Left ventricle myocardium superior (tissue), 1 donor: ENCODE measurements around the gene RHOA. TPM values are rescaled to one million over a fixed set of nuclear protein-coding genes. Genes with fewer than 3 reads are reported as not detected.
A peak's percentile ranks its signal among the peaks of the same experiment; 100 is the strongest.

ENCODE experiments used
- ATAC-seq: fragments of 200-7000 bp; cut with Tn5 transposase; one replicate; pipeline ENCODE4 v1.9.1; 2020; ENCODE audit warnings: mild to moderate bottlenecking, moderate library complexity
- DNase-seq: peaks from one replicate; pipeline ENCODE4 v3.0.0-alpha.2; 2020
- intact Hi-C: fragments of 100-400 bp; cut with micrococcal nuclease; formaldehyde crosslinking; loops from one replicate; pipeline ENCODE4 v1.11.0; 2022
- long read RNA-seq: library from polyadenylated mRNA; unstranded; transcript quantifications from one replicate; pipeline ENCODE4 v2.0.0, GENCODE V29; 2021
- total RNA-seq: library from RNA; stranded (reverse); fragmentation: NEBNext Ultra II Directional; extraction: Animal tissue kit (Norgen Biotek cat#: 25700); gene quantifications from one replicate; pipeline ENCODE4 v1.2.1, GENCODE V29; 2021
- donor health status: DM: no; HTN: yes; CAD: no; lungs with severe emphysema.

RHOA gene
- 266 TPM for total RNA-seq
- long read RNA-seq, transcript RHOA-202 (5 exons, 2,031 nt), result major isoform, 321 of 354 reads
- long read RNA-seq, partial matches to known transcripts, result 6 of 354 reads
- long read RNA-seq, other reads (novel, unspliced or antisense), result 27 of 354 reads

DNA sequence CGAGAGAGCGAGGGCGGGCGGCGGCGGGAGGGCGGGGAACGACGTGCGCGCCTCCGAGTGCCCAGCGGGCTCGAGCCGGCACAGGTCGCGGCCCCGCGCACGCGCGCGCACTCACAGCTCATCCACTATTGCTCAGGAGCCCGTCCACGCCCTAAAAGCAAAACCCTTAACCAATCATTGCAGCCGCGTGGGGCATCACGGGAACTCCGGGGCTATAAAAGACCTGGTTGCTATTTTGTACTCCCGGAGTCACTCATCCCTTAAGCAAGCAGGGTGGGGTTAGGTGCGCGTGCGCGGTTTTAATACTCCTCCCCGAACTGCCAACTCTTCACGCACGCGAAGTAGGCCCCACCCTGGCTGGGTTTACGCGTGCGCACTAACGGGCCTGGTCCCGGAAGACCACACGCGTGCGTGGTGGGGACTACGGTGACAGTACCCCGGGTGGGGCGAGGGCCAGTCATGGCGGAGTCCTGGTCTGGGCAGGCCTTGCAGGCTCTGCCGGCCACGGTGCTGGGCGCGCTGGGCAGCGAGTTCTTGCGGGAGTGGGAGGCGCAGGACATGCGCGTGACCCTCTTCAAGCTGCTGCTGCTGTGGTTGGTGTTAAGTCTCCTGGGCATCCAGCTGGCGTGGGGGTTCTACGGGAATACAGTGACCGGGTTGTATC lies at the start of gene RHOA, which contains the start of gene TCTA:
Gene RHOA (minus strand): TSS at position 9 of the 664 bp plus-strand sequence. CDS start 36,387 bp downstream, outside the sequence.
Gene TCTA (plus strand): TSS at position 456 of the 664 bp plus-strand sequence. CDS start 4 bp downstream, at position 460.
- intact Hi-C loops, result no loop called here
- peak; percentile 95 for ATAC-seq
- peak; percentile 100 for DNase-seq

DNA sequence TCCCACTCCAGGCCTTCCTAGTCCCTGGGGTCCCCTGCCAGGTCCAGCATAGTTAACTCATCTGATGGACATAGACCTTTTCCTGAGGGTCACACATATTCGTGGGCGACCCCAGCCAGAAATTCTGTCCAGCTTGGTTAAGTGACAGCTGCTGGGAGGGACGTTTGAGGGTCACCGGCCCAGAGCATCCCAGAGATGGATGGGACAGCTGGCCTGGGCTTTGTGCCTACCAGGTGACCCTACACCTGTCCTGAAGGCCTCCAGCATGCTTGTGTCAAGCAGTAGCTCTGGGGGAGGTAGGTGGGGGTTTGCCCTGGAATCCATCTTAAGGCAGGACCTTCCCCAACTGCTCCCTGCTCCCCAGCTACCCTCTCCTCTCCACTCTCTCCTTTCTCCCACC lies 49.2 kb upstream of the RHOA start:
- DNase-seq, result no peak
- intact Hi-C loops, result no loop called here

DNA sequence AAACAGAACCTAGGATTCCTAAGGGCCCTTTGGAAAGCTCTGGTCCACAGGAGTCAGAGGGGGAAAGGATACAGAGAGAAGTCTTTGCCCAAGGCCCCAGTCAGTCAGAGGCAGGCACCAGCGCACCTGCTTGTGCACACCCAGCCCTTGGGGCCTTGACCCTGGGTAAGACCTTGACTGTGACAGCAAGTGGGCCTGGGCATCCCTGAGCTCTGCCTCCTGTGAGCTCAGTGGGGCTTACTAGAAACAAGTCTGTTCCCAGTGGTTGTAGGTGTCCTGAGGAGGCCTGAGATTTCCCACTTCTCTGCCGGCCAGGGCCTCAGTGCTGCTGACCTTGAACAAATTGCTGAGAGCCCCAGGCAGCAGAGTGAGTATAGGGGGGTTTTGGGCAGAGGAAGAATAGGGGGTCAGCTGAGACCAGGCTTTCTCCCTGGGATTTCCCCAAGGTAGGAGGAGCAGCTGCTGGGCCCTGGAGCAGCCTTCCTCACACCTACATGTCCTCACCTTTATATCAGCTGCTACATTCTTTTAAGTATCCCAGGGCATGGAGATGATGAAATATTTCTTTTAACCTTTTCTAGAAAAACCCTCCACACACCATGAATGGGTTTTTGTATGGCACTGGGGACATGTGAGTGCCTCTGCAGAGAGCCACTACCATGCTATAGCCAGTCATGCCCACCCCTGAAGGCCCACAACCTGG lies 48.6 kb upstream of the RHOA start:
- DNase-seq, result no peak
- ATAC-seq, result no peak
- intact Hi-C loops, result no loop called here

More for the DNA sequence above, 49.2 kb upstream of the RHOA start:
- no peak for ATAC-seq

DNA sequence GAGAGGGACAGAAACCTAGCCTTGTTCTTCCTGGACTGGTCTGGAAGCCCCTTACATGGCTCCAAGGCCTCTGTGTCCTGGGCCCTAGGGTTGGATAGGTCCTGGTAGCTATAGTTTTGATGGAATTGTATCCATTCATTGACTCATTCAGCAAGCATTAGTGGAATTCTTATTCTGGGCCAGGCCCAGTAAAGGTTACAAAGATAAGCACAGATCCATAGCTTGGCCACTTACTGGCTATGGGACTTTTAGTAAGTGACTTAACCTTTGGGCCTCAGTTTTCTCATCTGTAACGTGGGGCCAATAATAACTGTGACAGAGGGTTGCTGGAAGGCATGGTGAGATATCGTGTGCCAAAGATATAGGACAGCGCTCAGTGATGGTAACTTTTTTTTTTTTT lies 44.7 kb upstream of the RHOA start:
- no peak for ATAC-seq
- intact Hi-C loops, result no loop called here
- no peak for DNase-seq

DNA sequence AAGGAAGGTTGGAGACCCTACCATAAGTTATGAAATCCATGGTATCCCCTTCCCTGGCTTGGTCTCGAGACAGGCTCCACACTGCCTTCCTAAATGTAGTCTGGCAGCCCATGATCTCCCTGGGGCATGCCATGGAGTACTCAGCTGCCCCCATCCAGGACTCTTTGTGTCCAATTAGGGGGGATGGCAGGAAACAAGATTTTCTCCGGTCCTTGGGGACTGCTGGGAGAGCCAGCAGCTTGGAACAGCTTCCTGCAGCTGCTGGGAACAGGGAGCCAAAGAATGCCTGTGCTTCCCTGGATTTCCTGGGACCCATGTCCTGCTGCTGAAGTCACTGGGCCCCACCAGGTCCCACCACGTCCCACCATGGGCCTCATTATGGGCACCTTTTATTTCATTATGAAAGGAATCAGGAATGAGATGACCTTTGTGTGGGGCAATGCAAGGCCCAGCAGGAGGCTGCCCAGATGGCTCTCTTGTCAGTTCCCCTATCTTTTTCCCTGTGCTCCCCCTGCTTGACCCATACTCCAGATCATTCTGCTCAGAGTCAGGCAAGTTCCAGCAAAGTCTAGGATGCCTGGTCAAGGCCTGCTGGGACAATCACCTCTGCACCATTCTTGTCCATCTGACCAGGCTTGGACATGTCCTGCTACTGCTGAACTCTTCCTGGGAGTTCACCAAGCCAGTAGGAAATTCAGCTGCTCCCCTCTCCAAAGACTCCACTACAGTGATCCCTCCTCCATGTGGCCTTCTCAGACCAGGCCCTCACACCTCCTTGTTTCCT lies 43.3 kb upstream of the RHOA start:
- DNase-seq (no peak), ATAC-seq (peak; percentile 69)
- intact Hi-C loops, result no loop called here

DNA sequence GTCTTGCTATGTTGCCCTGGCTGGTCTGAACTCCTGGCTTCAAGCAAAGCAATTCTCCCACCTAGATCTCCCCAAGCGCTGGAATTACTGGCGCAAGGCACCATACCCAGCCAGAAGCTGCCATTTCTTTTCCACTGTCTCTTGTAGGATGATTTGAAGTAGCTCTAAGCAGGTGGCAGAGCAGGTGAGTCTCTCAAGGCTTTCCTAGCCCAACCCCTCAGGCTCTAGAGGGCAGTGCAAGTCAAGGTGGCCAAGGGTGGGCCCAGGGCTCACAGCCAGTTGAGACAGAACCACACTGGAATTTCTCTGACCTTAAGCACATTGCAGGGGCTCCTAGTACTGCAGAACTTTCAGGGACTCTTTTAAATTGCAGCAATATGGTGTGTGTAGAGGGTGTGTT lies 42.7 kb upstream of the RHOA start:
- DNase-seq (peak; percentile 53), ATAC-seq (peak; percentile 78)
- intact Hi-C loops, result no loop called here

DNA sequence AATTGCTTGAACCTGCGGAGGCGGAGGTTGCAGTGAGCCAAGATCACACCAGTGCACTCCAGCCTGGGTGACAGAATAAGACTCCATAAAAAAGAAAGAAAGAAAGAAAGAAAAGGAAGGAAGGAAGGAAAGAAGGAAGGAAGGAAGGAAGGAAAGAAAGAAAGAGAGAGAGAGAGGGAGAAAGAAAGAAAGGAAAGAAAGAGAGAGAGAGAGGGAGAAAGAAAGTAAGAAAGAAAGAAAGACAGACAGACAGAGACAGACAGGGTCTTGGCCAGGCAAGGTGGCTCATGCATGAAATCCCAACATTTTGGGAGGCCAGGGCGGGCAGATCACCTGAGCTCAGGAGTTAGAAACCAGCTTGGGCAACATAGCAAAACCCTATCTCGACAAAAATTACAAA lies 41.8 kb upstream of the RHOA start:
- intact Hi-C loops, result no loop called here
- DNase-seq (no peak), ATAC-seq (no peak)

DNA sequence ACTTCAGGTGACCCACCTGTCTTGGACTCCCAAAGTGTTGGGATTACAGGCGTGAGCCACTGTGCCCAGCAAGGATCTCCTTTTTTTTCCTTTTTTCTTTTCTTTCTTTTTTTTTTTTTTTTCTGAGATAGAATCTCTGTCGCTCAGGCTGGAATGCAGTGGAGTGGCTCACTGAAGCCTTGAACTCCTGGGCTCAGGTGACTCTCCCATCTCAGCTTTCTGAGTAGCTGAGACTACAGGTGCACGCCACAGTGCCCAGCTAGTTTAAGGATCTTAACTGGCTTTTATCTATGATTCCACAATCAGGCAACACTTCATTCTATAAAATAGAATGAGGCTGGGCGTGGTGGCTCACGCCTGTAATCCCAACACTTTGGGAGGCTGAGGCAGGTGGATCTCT lies 33.6 kb upstream of the RHOA start:
- intact Hi-C loops, result no loop called here
- ATAC-seq (no peak), DNase-seq (no peak)

DNA sequence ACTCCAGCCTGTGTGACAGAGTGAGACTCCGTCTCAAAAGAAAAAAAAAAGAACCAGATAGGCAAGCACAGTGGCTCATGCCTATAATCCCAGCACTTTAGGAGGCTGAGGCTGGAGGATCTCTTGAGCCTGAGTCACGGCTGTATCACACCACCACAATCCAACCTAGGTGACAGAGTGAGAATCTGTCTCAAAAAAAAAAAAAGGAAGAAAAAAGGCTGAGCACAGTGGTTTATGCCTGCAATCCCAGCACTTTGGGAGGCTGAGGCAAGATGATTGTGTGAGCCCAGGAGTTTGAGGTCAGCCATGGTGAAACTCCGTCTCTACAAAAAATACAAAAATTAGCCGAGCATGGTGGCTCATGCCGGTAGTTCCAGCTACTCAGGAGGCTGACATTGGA lies 23.0 kb upstream of the RHOA start:
- intact Hi-C loops, result no loop called here
- no peak for ATAC-seq
- DNase-seq, result no peak

DNA sequence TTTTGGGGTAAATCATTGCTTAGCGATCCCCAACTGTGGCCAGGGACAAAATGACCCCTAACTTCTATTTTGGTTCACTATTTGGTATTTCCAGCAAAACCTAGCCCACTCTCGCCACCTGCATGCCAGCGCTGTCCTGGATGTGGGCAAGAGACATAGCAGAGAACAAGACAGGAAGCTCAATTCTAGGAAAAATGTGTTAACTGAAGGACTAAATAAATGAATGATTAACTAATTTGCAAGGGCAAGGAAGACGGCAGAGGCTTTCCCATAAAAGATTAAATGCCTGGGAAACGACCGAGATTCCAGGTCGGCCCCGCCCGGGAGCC lies 16.9 kb upstream of the RHOA start:
- intact Hi-C loops, result no loop called here
- DNase-seq (no peak), ATAC-seq (peak; percentile 1)

DNA sequence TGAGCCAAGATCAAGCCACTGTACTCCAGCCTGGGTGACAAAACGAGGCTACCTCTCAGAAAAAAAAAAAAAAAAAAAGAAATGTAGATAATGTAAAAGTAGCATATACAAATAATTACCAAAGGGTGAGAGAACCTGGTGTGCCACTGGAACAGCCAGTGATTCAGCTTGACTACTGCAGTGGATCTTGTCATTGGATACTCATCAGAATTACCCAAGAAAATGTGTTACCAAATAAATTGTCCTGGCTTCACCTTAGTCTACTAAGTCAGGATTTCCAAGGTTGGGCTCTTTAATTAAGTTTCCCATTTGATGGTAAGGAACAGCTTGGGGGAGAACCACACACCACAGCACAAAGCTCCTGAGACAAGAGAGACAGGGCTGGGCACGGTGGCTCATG lies 15.8 kb upstream of the RHOA start:
- intact Hi-C loops, result no loop called here
- ATAC-seq (no peak), DNase-seq (no peak)

DNA sequence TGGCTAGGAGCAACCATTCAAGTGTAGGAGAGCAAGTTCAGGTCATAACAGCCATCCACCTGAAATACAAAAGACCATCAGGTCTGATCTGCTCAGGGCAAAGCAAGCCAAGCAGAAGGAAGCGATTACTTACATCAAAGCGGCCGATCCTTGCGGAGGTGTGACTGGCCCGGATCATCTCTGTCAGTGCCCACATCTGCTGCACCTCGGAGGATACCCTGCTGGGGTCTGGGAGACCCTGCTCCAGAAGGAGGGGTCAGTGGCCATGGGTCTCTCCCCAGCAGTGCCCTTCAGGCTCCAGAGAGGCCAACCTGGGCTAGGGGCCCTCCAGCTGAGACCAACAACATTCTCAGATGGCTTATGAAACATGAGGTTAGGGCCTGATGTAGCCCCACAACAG lies 13.0 kb upstream of the RHOA start:
- no peak for DNase-seq
- intact Hi-C loops, result no loop called here
- no peak for ATAC-seq

DNA sequence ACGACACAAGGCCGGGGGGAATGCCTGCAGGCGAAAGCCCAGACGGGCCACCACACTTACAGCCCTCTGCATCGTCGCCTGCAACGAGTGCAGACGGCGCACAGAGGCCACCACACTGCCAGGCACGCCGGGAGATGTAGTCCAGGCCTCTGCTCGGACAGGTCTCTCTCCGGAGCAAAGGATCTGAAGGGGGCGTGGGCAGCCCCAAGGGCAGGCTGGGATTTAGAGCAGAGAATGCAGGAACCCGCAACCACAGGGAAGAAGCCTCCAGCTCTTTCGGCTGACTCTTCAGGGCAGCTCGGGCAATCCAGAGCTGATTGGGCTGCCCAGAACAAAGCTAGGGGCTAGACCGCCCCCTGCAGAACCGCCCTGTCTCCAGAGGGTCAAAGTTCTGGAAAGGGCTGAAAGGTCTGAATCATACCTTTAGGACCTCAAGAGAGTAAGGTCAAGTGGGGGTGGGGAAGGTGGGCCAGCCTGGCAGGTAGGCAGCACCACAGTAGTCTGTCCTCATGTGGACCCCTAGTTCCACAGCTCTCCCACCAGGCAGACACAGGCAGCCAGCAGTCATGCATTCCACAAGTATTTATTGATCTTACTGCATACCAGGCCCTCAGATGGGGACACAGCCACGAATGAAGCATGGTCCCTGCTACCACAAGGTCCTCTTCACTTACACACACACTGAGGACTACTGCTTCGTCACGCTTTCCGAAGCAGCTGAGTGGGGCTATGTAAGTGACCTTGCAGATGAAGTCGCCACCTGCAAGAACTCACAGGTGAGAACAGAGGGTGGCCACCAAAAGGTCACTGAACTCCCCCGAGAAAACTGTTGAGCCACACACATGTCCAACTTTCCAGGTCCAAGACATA lies 10.8 kb upstream of the RHOA start, which contains the start of gene AMT:
Gene AMT (minus strand): TSS at position 95 of the 870 bp plus-strand sequence. CDS start 23 bp downstream, at position 72.
- intact Hi-C loops, result no loop called here
- ATAC-seq (peak; percentile 86), DNase-seq (peak; percentile 78)

DNA sequence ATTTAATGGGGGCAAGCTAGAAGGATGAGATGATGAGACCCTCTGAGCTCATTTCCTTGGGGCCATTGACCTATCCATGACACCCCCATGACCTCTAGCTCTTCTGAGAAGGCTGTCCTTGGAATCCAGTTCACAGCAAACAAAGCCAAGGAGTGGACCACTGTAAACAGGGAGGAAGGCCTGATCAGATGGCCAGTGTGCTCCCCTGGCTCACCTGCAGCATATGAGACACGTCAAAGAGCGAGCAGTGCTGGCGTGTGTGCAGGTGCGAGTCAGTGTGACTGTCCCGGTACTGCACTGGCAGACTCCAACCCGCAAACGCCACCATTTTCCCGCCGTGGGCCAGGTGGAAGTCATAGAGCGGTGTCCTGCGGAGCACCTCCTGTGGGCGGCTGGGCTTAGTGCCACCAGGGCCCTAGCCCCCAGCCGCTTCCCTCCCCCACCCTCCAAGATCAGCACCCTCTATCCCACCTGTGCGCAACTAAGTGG lies 10.2 kb upstream of the RHOA start:
- peak; percentile 41 for DNase-seq

DNA sequence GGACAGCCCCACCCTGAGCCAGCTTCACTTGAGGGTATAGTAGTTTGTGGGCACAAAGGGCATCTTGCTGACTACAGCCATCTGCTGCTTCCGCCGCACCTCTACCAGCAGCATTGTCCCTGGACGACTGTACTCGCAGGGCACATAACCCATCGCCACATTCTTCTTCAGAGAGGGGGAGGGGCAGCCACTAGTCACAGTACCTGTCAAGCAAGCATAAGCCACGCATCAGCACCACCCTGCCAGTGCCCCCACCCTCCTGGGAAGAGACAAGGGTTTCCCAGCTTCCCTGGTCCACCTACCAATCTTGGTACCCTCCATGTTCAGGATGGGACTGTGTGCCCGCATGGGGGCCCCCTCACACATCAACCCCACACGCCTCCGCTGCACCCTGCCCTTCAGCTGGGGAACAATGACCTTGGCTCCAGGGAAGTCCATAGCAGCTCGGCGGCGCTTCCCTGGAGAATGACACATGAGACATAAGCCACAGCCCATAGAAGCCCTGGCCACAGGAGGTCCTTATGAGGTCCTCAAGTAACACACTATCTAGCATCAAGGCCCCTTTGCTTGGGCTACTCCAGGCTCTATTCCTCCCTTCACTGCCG lies 5.8 kb upstream of the RHOA start:
- no peak for ATAC-seq
- no peak for DNase-seq
- intact Hi-C loops, result no loop called here

More for the DNA sequence above, 10.2 kb upstream of the RHOA start:
- intact Hi-C loops, result no loop called here
- peak; percentile 41 for ATAC-seq

DNA sequence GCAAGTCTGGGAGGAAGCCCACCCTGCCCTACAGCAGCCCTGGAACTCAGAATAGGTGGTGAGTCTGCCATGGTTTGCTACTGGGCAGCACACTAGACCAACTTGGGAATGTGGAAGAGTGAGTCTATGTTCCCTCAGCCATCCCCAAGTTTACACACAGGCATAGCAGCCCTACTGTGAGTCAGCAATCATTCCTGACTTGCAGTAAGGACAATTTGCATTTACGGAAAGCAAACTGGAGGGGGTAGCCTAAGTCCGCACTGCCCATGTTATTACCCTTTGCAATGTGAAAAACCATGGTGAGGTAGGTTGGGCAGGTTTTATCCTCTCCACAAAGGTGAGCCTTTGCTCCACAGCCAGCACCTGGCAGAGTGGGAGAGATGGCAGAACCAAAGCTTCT lies 5.1 kb upstream of the RHOA start:
- ATAC-seq (no peak), DNase-seq (no peak)
- intact Hi-C loops, result no loop called here

DNA sequence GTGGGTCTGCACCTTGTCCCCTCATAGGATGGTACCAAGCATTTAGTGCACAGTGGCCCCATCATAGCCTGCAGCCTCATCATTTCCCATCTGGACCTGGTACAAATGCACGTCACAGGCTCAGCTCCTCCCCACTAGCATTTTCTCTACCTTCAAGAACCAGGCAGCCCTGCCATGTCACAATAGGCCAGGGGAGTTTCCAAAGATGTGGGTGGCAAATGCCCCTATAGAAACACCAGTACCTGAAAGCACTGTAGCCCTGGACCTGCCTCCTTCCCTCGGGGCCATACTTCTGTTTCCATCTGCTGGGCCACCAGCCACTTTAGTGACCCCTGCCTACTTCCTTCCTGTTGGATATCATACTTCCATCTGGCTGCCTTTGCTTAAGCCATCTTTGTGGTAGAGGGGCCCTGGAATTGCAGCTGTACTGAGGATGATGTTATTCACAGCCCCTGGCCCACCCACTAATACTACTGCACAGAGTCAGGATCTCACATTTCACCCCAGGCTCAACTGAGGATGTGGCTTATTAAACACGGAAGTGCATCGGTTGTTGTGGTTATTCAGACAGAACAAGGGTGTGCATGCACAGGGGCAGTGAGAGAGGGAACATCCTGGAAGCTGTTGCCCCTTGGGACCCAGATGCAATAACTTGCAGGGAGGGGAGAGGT lies 4.3 kb upstream of the RHOA start:
- ATAC-seq, result no peak
- no peak for DNase-seq
- intact Hi-C loops, result no loop called here

DNA sequence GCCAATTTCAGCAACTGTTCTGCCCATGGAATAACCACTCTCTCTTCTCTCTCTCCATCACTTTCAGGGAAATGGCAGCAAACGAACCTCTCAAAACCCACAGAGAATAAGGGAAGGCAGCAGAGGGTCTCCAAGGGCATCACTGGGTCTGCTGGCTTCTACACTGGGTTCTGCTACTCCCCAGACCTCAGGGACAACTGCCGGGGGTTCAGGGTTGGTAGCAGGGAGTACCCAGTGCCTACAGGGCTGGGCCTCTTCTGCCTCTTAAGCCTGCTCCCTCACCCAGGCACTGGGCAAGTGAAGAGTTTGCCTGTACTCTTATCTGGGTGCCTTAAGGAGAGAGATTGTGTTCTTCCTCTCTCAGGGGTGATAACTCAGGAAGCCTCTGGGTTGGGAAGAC lies 3.0 kb upstream of the RHOA start:
- ATAC-seq, result no peak
- intact Hi-C loops, result no loop called here
- no peak for DNase-seq
